ENCODE data around the gene C12orf43. TPM values are rescaled to one million over a fixed set of nuclear protein-coding genes. Genes with fewer than 3 reads are reported as not detected.

The C12orf43 gene
- total RNA-seq, 1 experiment from 2014 or later: 35.4 TPM

GRCh38 chr12:121011820-121012219 lies 4.5 kb downstream of the C12orf43 start:
- H3F3A ChIP-seq (ENCODE audit: low read length, unreplicated experiment): no peaks in the 10 kb centered on the region
- DNase-seq (no peak), ATAC-seq (no peak)
- H3K4me2 ChIP-seq (ENCODE audit: low read length): no peak overlapping the region
- intact Hi-C loops (cut with micrococcal nuclease): no loop called here
- H4K20me1 ChIP-seq (ENCODE audit: low read length): no peaks in the 10 kb centered on the region
- peaks cover 9% of the 10 kb centered on the region; the same call in 1 of the 2 replicates for H3K4me1 ChIP-seq (ENCODE audit: insufficient read depth, low read length)
- TF ChIP-seq EZH2phosphoT487 (IDR thresholded peaks at IDR 0.05; ENCODE audit: borderline replicate concordance, low read length) (no peak), CTCF (conservative IDR thresholded peaks at IDR 0.05; ENCODE audit: low read depth, low read length) (no peak), EZH2 (IDR thresholded peaks at IDR 0.05; ENCODE audit: low read length, unreplicated experiment) (no peak)
- H3K79me2 ChIP-seq (ENCODE audit: low read length): peaks cover 21% of the 10 kb centered on the region
- no peak overlapping the region for H3K27ac ChIP-seq (ENCODE audit: low read length)
- H3K9me3 ChIP-seq (ENCODE audit: low read length): no peaks in the 10 kb centered on the region
- no peak overlapping the region for H3K9ac ChIP-seq (ENCODE audit: low read length)
- no peaks in the 10 kb centered on the region for H3K27me3 ChIP-seq (ENCODE audit: low read length)
- H3K36me3 ChIP-seq (ENCODE audit: low read depth, low read length): peaks cover 32% of the 10 kb centered on the region
- no peaks in the 10 kb centered on the region for H3K9me2 ChIP-seq (replicated peaks; ENCODE audit: low read length)
- ChIA-PET POLR2A (ENCODE audit: unreplicated experiment) (no interaction called here), CTCF (no interaction called here)
- BruUV-seq (replicated peaks): no TSS peak
- H3K4me3 ChIP-seq (ENCODE audit: low read length): no peak overlapping the region
- H2AFZ ChIP-seq (ENCODE audit: low read length): no peak overlapping the region

- DNase-seq: no peak
- Histone ChIP-seq H3F3A (ENCODE audit: low read length, unreplicated experiment) (no peaks in the 10 kb centered on the region), H3K4me2 (ENCODE audit: low read length) (no peak overlapping the region), H3K36me3 (ENCODE audit: low read depth, low read length) (peaks cover 32% of the 10 kb centered on the region), H4K20me1 (ENCODE audit: low read length) (no peaks in the 10 kb centered on the region), H3K9ac (ENCODE audit: low read length) (no peak overlapping the region), H3K4me1 (ENCODE audit: insufficient read depth, low read length) (peaks cover 9% of the 10 kb centered on the region; the same call in 1 of the 2 replicates), H3K4me3 (ENCODE audit: low read length) (no peak overlapping the region), H3K9me3 (ENCODE audit: low read length) (no peaks in the 10 kb centered on the region), H3K27ac (ENCODE audit: low read length) (no peak overlapping the region), H3K27me3 (ENCODE audit: low read length) (no peaks in the 10 kb centered on the region), H3K79me2 (ENCODE audit: low read length) (peaks cover 17% of the 10 kb centered on the region), H3K9me2 (replicated peaks; ENCODE audit: low read length) (no peaks in the 10 kb centered on the region), H2AFZ (ENCODE audit: low read length) (no peak overlapping the region)
- POLR2A ChIA-PET (ENCODE audit: unreplicated experiment): no interaction called here
- intact Hi-C loops (cut with micrococcal nuclease): no loop called here
- TF ChIP-seq CTCF (conservative IDR thresholded peaks at IDR 0.05; ENCODE audit: low read depth, low read length) (no peak), EZH2 (IDR thresholded peaks at IDR 0.05; ENCODE audit: low read length, unreplicated experiment) (no peak), EZH2phosphoT487 (IDR thresholded peaks at IDR 0.05; ENCODE audit: borderline replicate concordance, low read length) (no peak)
- no peak for ATAC-seq
- BruUV-seq (replicated peaks): no TSS peak
- CTCF ChIA-PET: interaction anchor here (1.2 kb wide), 1 partner anchor 430 kb away, joined by 6 read pairs; the partner anchor contains the start of gene POP5
These were observed 5.4 kb downstream of the C12orf43 start for GRCh38 chr12:121010860-121011259.

- TF ChIP-seq CTCF (conservative IDR thresholded peaks at IDR 0.05; ENCODE audit: low read depth, low read length) (peak; percentile 65), EZH2 (IDR thresholded peaks at IDR 0.05; ENCODE audit: low read length, unreplicated experiment) (no peak)
- H2AFZ ChIP-seq (ENCODE audit: low read length): no peak overlapping the region
- H4K20me1 ChIP-seq (ENCODE audit: low read length): no peaks in the 10 kb centered on the region
- no peak overlapping the region for H3K27ac ChIP-seq (ENCODE audit: low read length)
- DNase-seq (peak; percentile 69), ATAC-seq (peak; percentile 85)
- H3K9me2 ChIP-seq (replicated peaks; ENCODE audit: low read length): no peaks in the 10 kb centered on the region
- no peaks in the 10 kb centered on the region for H3F3A ChIP-seq (ENCODE audit: low read length, unreplicated experiment)
- ChIA-PET CTCF (interaction anchor here (0.6 to 1.2 kb wide), 2 partner anchors 51 to 428 kb away, joined by 3 to 6 read pairs; partner anchors contain the start of gene POP5), POLR2A (ENCODE audit: unreplicated experiment) (interaction anchor here (0.6 kb wide), 1 partner anchor 139 kb away, joined by 3 read pairs; no protein-coding TSS in a partner anchor)
- H3K36me3 ChIP-seq (ENCODE audit: low read depth, low read length): peaks cover 33% of the 10 kb centered on the region
- BruUV-seq (replicated peaks): no TSS peak
- intact Hi-C loops (cut with micrococcal nuclease): no loop called here
- no peaks in the 10 kb centered on the region for H3K9me3 ChIP-seq (ENCODE audit: low read length)
- H3K27me3 ChIP-seq (ENCODE audit: low read length): no peaks in the 10 kb centered on the region
- no peak overlapping the region for H3K4me2 ChIP-seq (ENCODE audit: low read length)
- no peaks in the 10 kb centered on the region for H3K4me1 ChIP-seq (ENCODE audit: insufficient read depth, low read length)
- no peak overlapping the region for H3K9ac ChIP-seq (ENCODE audit: low read length)
- H3K4me3 ChIP-seq (ENCODE audit: low read length): no peak overlapping the region
- peaks cover 6% of the 10 kb centered on the region for H3K79me2 ChIP-seq (ENCODE audit: low read length)
These were observed 6.5 kb downstream of the C12orf43 start for GRCh38 chr12:121009741-121010140.
